G401.6 (cell line): Measurements from ENCODE around the gene ZBED4.

Experiments
- FAIRE-seq: peaks from 2 replicates; lab custom pipeline; 2012; peaks lifted over from hg19 to GRCh38; lab: Jason Lieb, UNC

The ZBED4 gene

GRCh38 chr22:49937758-49938564 is 84.3 kb downstream of the ZBED4 start:
- no peak for FAIRE-seq

- FAIRE-seq = no peak
Measured at GRCh38 chr22:49938565-49939136, 85.0 kb downstream of the ZBED4 start.
